GM12872 (cell line): ENCODE results near the gene LCN10.

Experiments
- TF ChIP-seq, protein P1 (sequence below): IDR thresholded peaks from 3 replicates; pipeline ENCODE4 v1.5.1; 2011; ENCODE audit warnings: low read depth, mild to moderate bottlenecking, low read length, moderate library complexity; ENCODE audit not compliant: insufficient read depth

LCN10 gene

GRCh38 chr9:136763649-136764035 lies 20.9 kb upstream of the LCN10 start:
- TF ChIP-seq, protein P1, sequence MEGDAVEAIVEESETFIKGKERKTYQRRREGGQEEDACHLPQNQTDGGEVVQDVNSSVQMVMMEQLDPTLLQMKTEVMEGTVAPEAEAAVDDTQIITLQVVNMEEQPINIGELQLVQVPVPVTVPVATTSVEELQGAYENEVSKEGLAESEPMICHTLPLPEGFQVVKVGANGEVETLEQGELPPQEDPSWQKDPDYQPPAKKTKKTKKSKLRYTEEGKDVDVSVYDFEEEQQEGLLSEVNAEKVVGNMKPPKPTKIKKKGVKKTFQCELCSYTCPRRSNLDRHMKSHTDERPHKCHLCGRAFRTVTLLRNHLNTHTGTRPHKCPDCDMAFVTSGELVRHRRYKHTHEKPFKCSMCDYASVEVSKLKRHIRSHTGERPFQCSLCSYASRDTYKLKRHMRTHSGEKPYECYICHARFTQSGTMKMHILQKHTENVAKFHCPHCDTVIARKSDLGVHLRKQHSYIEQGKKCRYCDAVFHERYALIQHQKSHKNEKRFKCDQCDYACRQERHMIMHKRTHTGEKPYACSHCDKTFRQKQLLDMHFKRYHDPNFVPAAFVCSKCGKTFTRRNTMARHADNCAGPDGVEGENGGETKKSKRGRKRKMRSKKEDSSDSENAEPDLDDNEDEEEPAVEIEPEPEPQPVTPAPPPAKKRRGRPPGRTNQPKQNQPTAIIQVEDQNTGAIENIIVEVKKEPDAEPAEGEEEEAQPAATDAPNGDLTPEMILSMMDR, result no peak

DNA sequence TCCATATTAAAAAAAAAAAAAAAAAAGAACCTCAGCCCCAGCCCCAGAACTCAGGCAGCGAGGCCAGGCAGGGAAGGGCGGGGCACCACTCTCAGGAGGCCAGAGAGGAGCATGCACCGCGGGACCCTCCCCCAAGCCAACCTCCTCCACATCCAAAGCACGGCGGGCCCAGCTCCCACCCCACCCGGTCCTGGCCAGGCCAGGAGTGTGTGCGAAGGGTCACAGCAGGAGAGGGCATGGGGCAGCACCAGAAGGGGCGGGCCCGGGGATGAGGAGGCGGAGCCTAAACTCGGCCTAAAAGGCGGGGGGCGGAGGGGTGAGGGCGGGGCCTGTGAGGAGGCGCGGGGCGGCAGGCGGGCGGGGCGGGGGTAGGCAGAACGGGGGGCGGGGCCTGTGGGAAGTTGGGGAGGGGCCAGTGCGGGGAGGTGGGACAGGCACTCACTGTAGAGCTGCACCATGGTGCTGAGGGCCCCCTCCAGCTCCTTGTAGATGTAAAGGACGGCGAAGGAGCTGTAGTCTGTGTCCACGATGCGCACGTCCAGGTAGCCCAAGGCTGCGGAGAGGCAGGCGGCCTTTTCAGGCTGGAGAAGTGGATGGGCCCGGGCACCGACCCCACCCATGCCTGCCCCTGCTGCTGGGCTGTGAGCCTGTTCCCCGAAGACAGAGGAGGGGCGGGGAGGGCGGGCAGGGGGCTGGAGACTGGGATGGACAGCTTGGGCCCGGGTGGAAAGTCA lies 20.3 kb upstream of the LCN10 start:
- TF ChIP-seq, protein P1, result no peak

- TF ChIP-seq, protein P1, result no peak
These were observed 19.5 kb upstream of the LCN10 start for GRCh38 chr9:136762221-136762691.

GRCh38 chr9:136761545-136761981 lies 18.8 kb upstream of the LCN10 start:
- TF ChIP-seq, protein P1, result no peak

DNA sequence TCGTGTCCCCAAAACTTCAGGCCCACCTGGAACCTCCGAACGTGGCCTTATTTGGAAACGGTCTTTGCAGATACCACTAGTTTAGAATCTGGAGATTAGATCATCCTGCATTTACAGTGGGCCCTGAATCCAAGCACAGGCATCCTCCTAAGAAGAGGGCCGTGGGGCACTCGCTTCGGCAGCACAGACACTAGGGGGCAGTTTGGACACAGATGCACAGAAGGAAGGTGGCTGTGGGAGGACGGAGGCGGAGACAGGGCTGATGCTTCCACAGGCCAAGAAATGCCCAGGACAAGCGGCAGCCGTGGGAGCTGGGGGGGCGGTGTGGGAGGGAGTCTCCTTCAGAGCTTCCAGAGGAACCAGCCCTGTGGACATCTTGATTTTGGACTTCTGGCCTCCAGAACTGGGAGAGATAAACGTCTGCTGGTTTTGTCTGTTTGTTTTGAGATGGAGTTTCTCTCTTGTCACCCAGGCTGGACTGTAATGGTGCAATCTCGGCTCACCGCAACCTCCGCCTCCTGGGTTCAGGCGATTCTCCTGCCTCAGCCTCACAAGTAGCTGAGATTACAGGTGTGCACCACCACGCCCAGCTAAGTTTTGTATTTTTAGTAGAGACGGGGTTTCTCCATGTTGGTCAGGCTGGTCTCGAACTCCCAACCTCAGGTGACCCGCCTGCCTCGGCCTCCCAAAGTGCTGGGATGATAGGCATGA lies 18.2 kb upstream of the LCN10 start:
- TF ChIP-seq, protein P1, result peak; percentile 73

GRCh38 chr9:136760424-136760823 lies 17.7 kb upstream of the LCN10 start:
- TF ChIP-seq, protein P1, result no peak

GRCh38 chr9:136759436-136760325 lies 16.9 kb upstream of the LCN10 start:
- TF ChIP-seq, protein P1, result no peak
